ENCODE results near the gene NHS.

The NHS gene

GRCh38 chrX:17590892-17591740 lies 216.1 kb downstream of the NHS start:
- DNase-seq, result no peak

- no peak for DNase-seq
These were observed 216.7 kb downstream of the NHS start for GRCh38 chrX:17591741-17592110.

GRCh38 chrX:17592117-17592516 lies 217.1 kb downstream of the NHS start:
- DNase-seq, result no peak

GRCh38 chrX:17594693-17595092 lies 219.7 kb downstream of the NHS start:
- DNase-seq, result no peak

GRCh38 chrX:17595456-17596035 lies 220.5 kb downstream of the NHS start:
- DNase-seq, result no peak

- DNase-seq, result no peak
These were observed 221.1 kb downstream of the NHS start for GRCh38 chrX:17596061-17596460.

GRCh38 chrX:17596546-17597205 lies 221.7 kb downstream of the NHS start:
- DNase-seq, result no peak

- DNase-seq, result no peak
These were observed 222.3 kb downstream of the NHS start for GRCh38 chrX:17597327-17597726.

- no peak for DNase-seq
These were observed 222.9 kb downstream of the NHS start for GRCh38 chrX:17597836-17598439.

GRCh38 chrX:17601441-17602200 lies 226.6 kb downstream of the NHS start:
- DNase-seq, result no peak

GRCh38 chrX:17602245-17602644 lies 227.2 kb downstream of the NHS start:
- no peak for DNase-seq

GRCh38 chrX:17603196-17603595 lies 228.2 kb downstream of the NHS start:
- DNase-seq, result no peak

- DNase-seq, result no peak
These were observed 230.7 kb downstream of the NHS start for GRCh38 chrX:17605676-17606075.

GRCh38 chrX:17606231-17606630 lies 231.2 kb downstream of the NHS start:
- DNase-seq, result no peak

- DNase-seq, result no peak
These were observed 233.9 kb downstream of the NHS start for GRCh38 chrX:17608888-17609287.

GRCh38 chrX:17610788-17611187 lies 235.8 kb downstream of the NHS start:
- DNase-seq, result no peak

- no peak for DNase-seq
These were observed 239.1 kb downstream of the NHS start for GRCh38 chrX:17613979-17614588.

- no peak for DNase-seq
These were observed 241.9 kb downstream of the NHS start for GRCh38 chrX:17616936-17617335.

GRCh38 chrX:17617806-17618205 lies 242.8 kb downstream of the NHS start:
- DNase-seq, result no peak

GRCh38 chrX:17621566-17622270 lies 246.7 kb downstream of the NHS start:
- no peak for DNase-seq

- DNase-seq, result no peak
These were observed 247.3 kb downstream of the NHS start for GRCh38 chrX:17622331-17622730.

All from right kidney (tissue), 1 donor.